Measurements from ENCODE around the gene VANGL2.

DNA sequence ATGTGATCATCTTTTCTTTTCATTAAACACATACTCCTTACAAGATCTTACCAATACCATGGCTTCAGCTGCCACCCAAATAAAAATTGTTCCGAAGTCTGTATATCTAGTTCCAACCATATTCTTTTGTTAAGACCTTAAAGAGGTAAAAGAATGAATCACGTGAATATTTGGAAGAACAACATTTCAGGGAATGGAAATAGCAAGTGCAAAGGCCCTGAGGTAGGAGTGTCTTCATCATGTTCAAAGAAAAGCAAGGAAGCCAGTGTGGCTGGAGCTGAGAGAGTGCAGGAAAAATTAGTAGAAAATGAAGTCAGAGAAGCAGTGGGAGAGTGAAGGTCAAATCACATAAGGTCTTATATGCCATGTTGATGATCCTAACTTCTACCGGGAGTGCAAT, 71.7 kb downstream of the VANGL2 start:
- TF ChIP-seq, protein P1, sequence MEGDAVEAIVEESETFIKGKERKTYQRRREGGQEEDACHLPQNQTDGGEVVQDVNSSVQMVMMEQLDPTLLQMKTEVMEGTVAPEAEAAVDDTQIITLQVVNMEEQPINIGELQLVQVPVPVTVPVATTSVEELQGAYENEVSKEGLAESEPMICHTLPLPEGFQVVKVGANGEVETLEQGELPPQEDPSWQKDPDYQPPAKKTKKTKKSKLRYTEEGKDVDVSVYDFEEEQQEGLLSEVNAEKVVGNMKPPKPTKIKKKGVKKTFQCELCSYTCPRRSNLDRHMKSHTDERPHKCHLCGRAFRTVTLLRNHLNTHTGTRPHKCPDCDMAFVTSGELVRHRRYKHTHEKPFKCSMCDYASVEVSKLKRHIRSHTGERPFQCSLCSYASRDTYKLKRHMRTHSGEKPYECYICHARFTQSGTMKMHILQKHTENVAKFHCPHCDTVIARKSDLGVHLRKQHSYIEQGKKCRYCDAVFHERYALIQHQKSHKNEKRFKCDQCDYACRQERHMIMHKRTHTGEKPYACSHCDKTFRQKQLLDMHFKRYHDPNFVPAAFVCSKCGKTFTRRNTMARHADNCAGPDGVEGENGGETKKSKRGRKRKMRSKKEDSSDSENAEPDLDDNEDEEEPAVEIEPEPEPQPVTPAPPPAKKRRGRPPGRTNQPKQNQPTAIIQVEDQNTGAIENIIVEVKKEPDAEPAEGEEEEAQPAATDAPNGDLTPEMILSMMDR (conservative IDR thresholded peaks at IDR 0.05 in 1 of 2, IDR thresholded peaks at IDR 0.05 in 1 of 2; ENCODE audit: extremely low read depth in 1 of 2, insufficient read depth in 1 of 2, low read depth in 1 of 2, low read length in 2 of 2): no peak
- no peak for TF ChIP-seq EZH2 (IDR thresholded peaks at IDR 0.05; ENCODE audit: borderline replicate concordance, low read length)

Data from mammary epithelial cell (primary cell).